Testis (tissue), 3 donors: ENCODE results near the gene EFNA2. TPM values are rescaled to one million over a fixed set of nuclear protein-coding genes. Genes with fewer than 3 reads are reported as not detected.

ENCODE experiments used
- DNase-seq: peaks from one replicate; pipeline ENCODE4 v3.0.0-alpha.2; 2019
- H3K27ac ChIP-seq, 2 donors: fragments of 200-600 bp; sonication (generic); one replicate each; pipeline ENCODE4 v1.5.1; 2019
- H3K27me3 ChIP-seq: fragments of 200-600 bp; sonication (generic); one replicate; pipeline ENCODE4 v1.5.1; 2019
- H3K36me3 ChIP-seq: fragments of 200-600 bp; sonication (generic); one replicate; pipeline ENCODE4 v1.5.1; 2017; ENCODE audit warnings: low read depth; ENCODE audit errors: missing control alignments
- H3K4me1 ChIP-seq: fragments of 200-600 bp; sonication (generic); one replicate; pipeline ENCODE4 v1.5.1; 2019
- H3K4me3 ChIP-seq, 2 donors: fragments of 200-600 bp; sonication (generic); one replicate each; pipeline ENCODE4 v1.5.1; 2017 to 2019
- H3K9me3 ChIP-seq: fragments of 200-600 bp; sonication (generic); one replicate; pipeline ENCODE4 v1.5.1; 2017
- POLR2A ChIP-seq: fragments of 450-650 bp; IDR thresholded peaks from one replicate; pipeline ENCODE4 v1.6.1; 2017; ENCODE audit warnings: antibody characterized with exemption, mild to moderate bottlenecking, moderate library complexity
- WGBS, 2 donors: methylation state at CpG; one replicate each; pipeline ENCODE4 v1.1.5; 2018; 5-methylcytosine and 5-hydroxymethylcytosine counted together
- intact Hi-C: fragments of 100-400 bp; cut with DNase I; formaldehyde crosslinking; loops from one replicate; pipeline ENCODE4 v1.15.1; 2023; ENCODE audit warnings: low total_unique reads
- polyA plus RNA-seq: library from polyadenylated mRNA; stranded (reverse); fragments of 350-450 nt; fragmentation: Illumina TruSeq; extraction: RNeasy Lipid Tissue Mini Kit (QIAGEN cat#74804); gene quantifications from one replicate; pipeline ENCODE4 v1.2.3, GENCODE V29; 2014; ENCODE audit warnings: low read depth, low replicate concordance; ENCODE audit not compliant: insufficient read depth
- total RNA-seq, 2 donors: library from RNA; depleted of rRNA; stranded (reverse); fragments of >200 nt; gene quantifications; one replicate each; pipeline ENCODE4 v1.2.3, GENCODE V29; 2016
- TF ChIP-seq, protein P1 (sequence below), 3 experiments: fragments of 450-650 bp in 2 of 3; fragments of 200-600 bp in 1 of 3; sonication (generic) in 1 of 3; IDR thresholded peaks; one replicate each; pipeline ENCODE4 v1.5.1; 2016 to 2019; ENCODE audit warnings: antibody characterized with exemption in 3 of 3, mild to moderate bottlenecking in 2 of 3, moderate library complexity in 1 of 3

EFNA2 gene
- total and polyA plus RNA-seq, 3 donors from 2014 or later: 0.61 to 2.9 (median 1.5) TPM

DNA sequence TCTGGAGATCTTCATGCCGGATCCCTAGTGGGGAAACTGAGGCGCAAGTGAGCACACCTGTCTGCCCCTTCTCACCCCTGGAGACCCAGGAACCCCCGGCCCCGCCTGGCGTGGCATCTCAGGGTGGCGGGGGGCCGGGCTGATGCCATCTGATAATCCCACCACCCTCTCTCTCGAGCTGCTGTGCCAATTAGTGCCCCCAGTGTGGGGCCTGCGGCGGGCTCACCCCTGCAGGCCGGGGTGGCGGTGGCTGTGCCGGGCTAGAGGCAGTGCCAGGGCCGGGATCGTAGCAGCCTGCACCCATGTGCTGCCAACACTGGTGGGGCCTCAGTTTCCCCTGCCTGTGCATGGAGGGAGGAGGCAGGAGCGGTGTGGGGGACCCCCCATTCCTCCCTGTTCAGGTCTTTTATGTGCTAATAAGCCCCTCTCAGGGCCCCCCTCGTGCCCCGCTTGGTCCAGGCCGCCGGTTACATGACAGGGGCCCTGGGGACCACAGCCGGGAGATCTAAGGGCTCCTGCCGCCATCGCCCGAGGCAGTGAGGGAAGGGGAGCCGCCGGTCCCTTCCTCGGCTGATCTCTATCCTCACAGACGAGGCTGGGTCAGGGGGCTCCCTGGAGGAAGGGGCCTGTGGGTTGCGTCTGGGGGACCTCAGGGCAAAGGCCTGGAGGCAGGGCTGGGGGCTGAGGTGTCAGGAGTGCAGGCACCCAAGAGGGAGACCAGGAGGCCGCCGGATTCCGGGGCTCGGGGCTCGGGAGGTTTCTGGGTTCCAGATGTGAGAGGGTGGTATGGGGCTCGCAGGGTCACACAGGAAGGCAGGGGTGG is 8.3 kb downstream of the EFNA2 start:
- Histone ChIP-seq H3K4me1 (peaks cover 4% of the 10 kb centered on the region), H3K36me3 (no peaks in the 10 kb centered on the region), H3K27me3 (no peaks in the 10 kb centered on the region), H3K4me3 (no peak overlapping the region), H3K27ac (no peak overlapping the region), H3K9me3 (no peaks in the 10 kb centered on the region)
- 75 to 86% methylated on average over 14 to 35 of the region's 35 CpGs for WGBS, 2 donors
- no peak for DNase-seq
- TF ChIP-seq, protein P1, sequence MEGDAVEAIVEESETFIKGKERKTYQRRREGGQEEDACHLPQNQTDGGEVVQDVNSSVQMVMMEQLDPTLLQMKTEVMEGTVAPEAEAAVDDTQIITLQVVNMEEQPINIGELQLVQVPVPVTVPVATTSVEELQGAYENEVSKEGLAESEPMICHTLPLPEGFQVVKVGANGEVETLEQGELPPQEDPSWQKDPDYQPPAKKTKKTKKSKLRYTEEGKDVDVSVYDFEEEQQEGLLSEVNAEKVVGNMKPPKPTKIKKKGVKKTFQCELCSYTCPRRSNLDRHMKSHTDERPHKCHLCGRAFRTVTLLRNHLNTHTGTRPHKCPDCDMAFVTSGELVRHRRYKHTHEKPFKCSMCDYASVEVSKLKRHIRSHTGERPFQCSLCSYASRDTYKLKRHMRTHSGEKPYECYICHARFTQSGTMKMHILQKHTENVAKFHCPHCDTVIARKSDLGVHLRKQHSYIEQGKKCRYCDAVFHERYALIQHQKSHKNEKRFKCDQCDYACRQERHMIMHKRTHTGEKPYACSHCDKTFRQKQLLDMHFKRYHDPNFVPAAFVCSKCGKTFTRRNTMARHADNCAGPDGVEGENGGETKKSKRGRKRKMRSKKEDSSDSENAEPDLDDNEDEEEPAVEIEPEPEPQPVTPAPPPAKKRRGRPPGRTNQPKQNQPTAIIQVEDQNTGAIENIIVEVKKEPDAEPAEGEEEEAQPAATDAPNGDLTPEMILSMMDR (IDR thresholded peaks at IDR 0.05): no peak
- TF ChIP-seq POLR2A: no peak
- intact Hi-C loops: no loop called here

DNA sequence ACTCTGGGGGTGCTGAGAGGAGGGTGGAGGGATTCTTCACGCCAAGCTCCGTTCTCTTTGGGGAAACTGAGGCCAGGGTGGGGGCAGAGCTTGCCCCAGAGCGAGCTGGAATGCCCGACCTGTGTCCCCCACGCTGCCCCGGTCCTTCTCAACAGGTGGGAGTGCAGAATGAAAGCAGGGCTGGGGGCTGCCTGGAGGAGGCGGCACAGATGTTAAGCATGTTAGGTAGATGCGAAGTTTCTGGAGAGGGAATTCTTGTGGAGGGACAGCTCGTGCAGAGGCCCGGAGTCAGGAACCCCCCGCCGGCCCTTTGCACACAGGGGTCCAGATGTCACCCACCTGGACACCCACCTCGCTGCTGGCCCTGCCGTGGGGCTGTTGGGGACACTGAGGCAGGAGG is 9.0 kb downstream of the EFNA2 start:
- Histone ChIP-seq H3K4me3 (no peak overlapping the region), H3K27ac (no peak overlapping the region), H3K4me1 (peaks cover 4% of the 10 kb centered on the region), H3K36me3 (no peaks in the 10 kb centered on the region), H3K9me3 (no peaks in the 10 kb centered on the region), H3K27me3 (no peaks in the 10 kb centered on the region)
- TF ChIP-seq, protein P1 (IDR thresholded peaks at IDR 0.05): no peak
- intact Hi-C loops: no loop called here
- WGBS, 2 donors: 72 to 81% methylated on average over 14 of the region's 14 CpGs
- no peak for DNase-seq

DNA sequence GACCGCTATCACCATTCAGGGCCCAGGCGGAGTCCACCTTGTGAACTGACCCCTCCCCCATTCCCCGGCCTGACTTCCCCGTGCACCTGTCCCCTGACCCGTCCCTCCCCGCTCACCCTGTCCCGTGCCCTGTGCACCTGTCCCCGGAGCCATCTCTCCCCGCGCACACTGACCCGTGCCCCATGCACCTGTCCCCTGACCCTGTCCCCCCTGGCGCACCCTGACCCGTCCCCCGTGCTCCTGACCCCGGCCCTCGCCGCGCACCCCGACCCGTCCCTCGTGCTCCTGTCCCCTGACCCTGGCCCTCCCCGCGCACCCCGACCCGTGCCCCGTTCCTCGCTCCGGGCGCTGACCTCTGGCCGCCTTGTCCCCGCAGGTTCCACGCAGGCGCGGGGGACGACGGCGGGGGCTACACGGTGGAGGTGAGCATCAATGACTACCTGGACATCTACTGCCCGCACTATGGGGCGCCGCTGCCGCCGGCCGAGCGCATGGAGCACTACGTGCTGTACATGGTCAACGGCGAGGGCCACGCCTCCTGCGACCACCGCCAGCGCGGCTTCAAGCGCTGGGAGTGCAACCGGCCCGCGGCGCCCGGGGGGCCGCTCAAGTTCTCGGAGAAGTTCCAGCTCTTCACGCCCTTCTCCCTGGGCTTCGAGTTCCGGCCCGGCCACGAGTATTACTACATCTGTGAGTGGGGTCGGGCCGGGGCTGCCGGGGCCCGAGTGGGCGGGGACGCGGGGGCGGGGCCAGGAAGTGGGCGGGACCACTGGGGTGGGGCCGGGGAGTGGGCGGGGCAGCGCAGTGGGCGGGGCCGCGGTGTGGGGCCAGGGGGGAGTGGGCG is 9.7 kb downstream of the EFNA2 start:
- Histone ChIP-seq H3K27ac (no peak overlapping the region), H3K4me1 (peaks cover 4% of the 10 kb centered on the region), H3K4me3 (peak overlapping the region in 1 of 2 donors; percentile 15), H3K27me3 (no peaks in the 10 kb centered on the region), H3K9me3 (no peaks in the 10 kb centered on the region), H3K36me3 (no peaks in the 10 kb centered on the region)
- WGBS, 2 donors: 12 to 29% methylated on average over 44 to 68 of the region's 82 CpGs
- peak; percentile 66 for DNase-seq
- TF ChIP-seq POLR2A: no peak
- TF ChIP-seq, protein P1 (IDR thresholded peaks at IDR 0.05): no peak
- intact Hi-C loops: no loop called here

DNA sequence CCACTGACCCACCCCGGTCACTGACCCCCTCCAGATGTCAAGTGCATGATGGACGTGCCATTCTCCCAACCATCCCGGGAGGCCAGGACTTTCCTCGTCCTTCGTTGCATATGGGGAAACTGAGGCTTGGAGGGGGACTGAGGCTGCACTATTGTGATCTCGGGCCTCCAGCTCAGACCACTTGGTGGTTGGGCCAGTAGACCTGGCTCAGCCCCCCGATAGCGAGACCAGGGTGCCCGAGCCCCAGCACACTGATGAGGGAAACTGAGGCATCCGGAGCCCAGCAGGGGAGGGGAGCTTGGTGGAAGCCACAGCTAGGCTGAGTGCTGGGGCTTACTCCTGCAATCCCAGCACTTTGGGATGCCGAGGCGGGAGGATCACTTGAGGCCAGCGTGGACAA is 10.4 kb downstream of the EFNA2 start:
- Histone ChIP-seq H3K4me1 (peaks cover 4% of the 10 kb centered on the region), H3K27ac (no peak overlapping the region), H3K9me3 (no peaks in the 10 kb centered on the region), H3K36me3 (no peaks in the 10 kb centered on the region), H3K27me3 (no peaks in the 10 kb centered on the region), H3K4me3 (no peak overlapping the region)
- WGBS, 2 donors: 61 to 69% methylated on average over 8 to 13 of the region's 13 CpGs
- no peak for TF ChIP-seq POLR2A
- TF ChIP-seq, protein P1 (IDR thresholded peaks at IDR 0.05): no peak
- no peak for DNase-seq
- intact Hi-C loops: no loop called here
